HG02798 (cell line): ENCODE measurements around the gene CYP1A1.
"Not testable (repeated sequence)": the region's sequence is repeated elsewhere in the genome, so short reads cannot be mapped to it uniquely, and the experiment has no call there.

Experiments
- ATAC-seq: cut with Tn5 transposase; IDR thresholded peaks from one replicate; pipeline ENCODE4 v1.9.1; 2021; ENCODE audit warnings: mild to moderate bottlenecking; ENCODE audit not compliant: unreplicated experiment, poor library complexity

Gene CYP1A1

DNA sequence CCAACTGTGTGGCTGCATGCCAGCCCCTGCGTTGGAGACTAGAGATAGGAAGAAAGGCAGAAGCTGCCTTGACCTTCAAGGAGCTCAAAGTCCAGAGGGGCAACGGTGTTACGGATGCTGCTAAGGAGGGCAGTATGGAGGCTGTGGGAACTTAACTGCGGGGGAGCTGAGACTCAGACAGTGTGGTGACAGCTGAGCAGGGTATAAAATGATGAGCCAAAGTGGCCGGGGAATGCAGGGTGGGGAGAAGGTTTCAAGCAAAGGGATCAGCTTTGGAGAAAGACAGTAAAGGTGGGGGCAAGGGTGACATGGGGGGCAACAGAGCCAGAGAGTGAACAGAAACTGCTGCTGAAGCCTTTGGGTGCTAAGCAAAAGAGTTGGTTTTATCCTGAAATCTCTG is 17.1 kb upstream of the CYP1A1 start:
- ATAC-seq = no peak

DNA sequence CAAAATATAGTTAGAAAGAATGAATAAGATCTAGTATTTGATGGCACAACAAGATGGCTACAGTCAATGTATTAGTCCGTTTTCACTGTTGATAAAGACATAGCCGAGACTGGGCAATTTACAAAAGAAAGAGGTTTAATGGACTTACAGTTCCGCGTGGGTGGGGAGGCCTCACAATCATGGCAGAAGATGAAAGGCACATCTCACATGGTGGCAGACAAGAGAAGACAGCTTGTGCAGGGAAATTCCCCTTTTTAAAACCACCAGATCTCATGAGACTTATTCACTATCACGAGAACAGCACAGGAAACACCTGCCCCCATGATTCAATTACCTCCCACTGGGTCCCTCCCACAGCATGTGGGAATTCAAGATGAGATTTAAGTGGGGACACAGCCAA is 12.9 kb upstream of the CYP1A1 start:
- ATAC-seq = not testable (repeated sequence)

DNA sequence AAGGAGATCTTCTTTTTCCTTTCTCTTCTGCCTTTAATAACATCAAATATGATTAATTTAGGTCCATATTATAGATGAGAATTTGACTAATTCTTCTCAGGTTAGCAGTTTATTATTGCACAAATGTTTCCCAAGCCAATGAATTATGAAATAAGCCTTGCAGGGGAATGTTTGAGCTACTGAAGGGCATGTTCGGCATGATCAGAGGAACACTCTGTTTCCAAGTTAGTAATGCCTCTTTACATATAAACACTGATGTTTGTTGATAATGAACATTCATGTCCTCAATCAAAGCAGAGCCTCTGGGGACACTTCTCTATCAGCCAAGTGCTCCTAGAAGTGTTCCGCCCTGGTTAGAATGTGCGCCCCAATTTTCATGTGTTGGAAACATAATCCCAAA is 10.0 kb upstream of the CYP1A1 start:
- no peak for ATAC-seq

GRCh38 chr15:74733269-74733668 is 7.9 kb upstream of the CYP1A1 start:
- ATAC-seq = no peak

DNA sequence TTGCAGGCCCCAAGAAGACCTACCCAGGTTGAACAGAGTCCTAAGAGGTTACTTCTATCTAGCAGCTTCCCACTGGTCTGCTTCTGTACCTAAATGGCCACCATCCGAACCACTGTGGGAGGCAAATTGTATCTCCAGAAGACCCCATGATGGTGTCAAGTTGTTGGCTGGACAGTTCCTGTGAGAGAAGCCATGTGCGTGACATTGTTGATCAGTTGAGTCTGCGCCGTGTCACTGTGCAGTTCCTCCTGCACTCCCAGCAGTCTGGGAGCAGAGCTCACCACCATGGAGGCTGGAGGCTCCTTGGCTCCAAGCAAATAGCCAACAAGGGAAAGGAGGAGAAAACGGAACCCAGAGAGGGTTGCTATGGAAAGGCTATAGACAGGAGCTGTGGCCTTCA is 7.5 kb upstream of the CYP1A1 start:
- no peak for ATAC-seq

- ATAC-seq = no peak
Measured at GRCh38 chr15:74730619-74731316, 5.4 kb upstream of the CYP1A1 start.

GRCh38 chr15:74729372-74729771 is 4.0 kb upstream of the CYP1A1 start:
- not testable (repeated sequence) for ATAC-seq

DNA sequence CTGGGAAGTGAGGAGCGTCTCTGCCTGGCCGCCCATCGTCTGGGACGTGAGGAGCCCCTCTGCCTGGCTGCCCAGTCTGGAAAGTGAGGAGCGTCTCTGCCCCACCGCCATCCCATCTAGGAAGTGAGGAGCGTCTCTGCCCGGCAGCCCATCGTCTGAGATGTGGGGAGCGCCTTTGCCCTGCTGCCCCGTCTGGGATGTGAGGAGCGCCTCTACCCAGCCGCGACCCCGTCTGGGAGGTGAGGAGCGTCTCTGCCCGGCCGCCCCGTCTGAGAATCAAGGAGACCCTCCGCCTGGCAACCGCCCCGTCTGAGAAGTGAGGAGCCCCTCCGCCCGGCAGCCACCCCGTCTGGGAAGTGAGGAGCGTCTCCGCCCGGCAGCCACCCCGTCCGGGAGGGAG is 3.4 kb upstream of the CYP1A1 start:
- not testable (repeated sequence) for ATAC-seq

- ATAC-seq = no peak
Measured at GRCh38 chr15:74727727-74728126, 2.4 kb upstream of the CYP1A1 start.

- ATAC-seq = no peak
Measured at GRCh38 chr15:74726774-74727164, 1.4 kb upstream of the CYP1A1 start.

DNA sequence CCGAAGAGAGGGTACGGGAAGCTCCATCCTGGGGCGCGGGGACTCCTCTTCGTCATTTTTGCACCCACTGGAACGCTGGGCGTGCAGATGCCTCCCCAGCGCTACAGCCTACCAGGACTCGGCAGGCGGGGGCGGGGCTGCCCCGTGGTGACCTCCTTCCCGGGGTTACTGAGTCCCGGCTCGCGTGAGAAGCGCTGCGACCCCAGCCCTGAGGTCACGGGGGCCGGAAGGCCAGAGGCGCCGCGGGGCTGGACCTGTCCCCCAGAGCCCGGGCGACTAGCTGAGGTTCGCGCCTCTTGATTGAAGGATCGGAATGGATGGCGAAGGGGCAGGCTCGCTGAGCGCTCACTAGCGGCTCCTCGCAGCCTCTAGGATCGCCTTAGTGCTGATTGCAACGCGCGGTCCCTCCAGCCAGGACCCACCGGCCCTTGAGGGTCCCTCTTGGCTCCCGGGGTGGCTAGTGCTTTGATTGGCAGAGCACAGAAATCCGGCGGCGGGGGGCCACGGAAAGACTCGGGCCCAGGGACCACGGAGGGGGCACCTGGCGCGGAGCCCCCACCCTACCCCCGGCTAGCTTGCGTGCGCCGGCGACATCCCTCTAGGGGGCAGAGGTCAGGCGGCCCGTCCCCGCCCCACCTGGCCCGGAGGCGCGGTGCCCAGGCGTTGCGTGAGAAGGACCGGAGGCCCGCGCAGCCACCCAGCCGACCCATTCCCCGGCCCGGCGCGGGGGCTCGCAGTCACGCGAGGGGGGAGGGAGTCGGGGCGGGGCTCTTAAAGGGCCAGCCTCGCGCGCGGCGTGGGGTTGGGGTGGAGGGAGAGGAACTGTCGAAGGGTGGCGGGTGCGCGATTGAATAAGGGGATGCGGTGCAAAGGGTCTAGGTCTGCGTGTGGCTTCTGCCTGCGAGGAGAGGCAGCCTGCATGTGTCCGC is 781 bp upstream of the CYP1A1 start:
- ATAC-seq = no peak

DNA sequence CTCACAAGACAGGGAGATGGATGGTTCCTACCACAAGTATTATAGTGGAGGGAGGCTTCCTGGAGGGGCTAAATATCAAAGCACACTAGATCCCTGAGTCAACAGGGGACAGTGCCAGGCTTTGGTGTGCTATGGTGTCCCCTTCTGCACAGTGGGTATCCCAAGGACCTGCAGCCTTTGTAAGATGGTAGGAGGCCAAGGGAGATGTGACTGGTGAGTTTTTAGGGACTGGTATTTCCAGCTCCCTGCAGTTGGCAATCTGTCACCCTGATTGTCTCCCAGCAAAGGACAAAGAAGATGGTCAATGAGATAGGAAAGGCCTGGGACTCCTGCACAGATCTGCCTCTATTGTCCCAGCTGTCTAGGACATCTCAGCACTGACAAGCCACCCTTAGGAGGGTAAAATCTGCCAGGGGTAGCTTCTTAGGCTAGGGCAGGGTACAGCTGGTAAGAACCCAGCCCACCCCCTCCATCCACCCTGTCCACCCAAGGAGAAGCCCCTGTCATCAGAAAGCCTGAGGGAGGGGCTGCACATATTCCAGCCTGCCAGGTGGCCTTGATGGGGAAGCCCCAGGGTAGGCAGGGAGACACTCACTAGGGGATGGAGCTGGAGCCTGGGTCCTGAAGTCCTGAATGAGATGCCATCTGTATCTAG is 631 bp downstream of the CYP1A1 start:
- no peak for ATAC-seq

- no peak for ATAC-seq
Measured at GRCh38 chr15:74723754-74724334, 1.5 kb downstream of the CYP1A1 start.

- no peak for ATAC-seq
Measured at GRCh38 chr15:74723187-74723586, 2.1 kb downstream of the CYP1A1 start.

DNA sequence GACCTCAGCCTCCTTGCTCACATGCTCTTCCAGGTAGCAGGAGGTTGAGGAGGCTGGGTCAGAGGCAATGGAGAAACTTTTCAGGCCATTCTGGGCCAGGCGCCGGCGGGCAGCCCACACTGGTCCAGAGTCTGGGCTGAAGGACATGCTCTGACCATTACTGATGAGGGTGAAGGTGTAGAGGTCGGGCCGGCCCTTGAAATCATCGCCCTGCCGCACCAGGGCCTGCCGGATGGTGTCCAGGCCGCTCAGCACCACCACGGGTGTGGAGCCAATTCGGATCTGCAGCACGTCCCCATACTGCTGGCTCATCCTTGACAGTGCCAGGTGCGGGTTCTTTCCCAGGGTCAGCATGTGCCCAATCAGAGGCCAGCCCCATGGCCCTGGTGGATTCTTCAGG is 2.7 kb downstream of the CYP1A1 start:
- no peak for ATAC-seq

- no peak for ATAC-seq
Measured at GRCh38 chr15:74716651-74717050, 8.7 kb downstream of the CYP1A1 start.

DNA sequence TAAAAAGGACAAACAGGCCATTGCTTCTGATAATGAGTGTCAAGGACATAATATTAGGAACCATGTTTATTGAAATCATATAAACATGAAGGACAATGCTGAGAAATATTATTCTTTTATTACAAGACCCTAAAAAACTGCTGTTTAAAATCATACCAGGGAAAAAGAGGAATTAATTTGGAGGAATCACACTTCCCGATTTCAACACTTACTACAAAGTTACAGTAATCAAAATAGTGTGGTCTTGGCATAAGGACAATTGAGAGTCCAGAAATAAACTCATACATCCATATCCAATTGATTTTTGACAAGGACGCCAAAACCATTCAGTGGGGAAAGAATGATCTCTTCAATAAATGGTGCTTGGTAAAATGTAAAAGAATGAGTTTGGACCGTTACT is 13.0 kb downstream of the CYP1A1 start:
- no peak for ATAC-seq

- ATAC-seq = no peak
Measured at GRCh38 chr15:74710319-74711094, 14.8 kb downstream of the CYP1A1 start.

GRCh38 chr15:74709892-74710291 is 15.4 kb downstream of the CYP1A1 start:
- no peak for ATAC-seq

- no peak for ATAC-seq
Measured at GRCh38 chr15:74709011-74709410, 16.3 kb downstream of the CYP1A1 start.
